Progenitor cell of endocrine pancreas (in vitro differentiated cells): ENCODE measurements around the gene MOB2. TPM values are rescaled to one million over a fixed set of nuclear protein-coding genes. Genes with fewer than 3 reads are reported as not detected.

Source experiments
- DNase-seq: peaks from one replicate; pipeline ENCODE4 v3.0.0; 2021; ENCODE audit warnings: low spot score; ENCODE audit not compliant: unreplicated experiment
- H3K27ac Mint-ChIP-seq: 2 replicates; pipeline ENCODE4 v1.8.0; 2021; ENCODE audit warnings: mild to moderate bottlenecking, moderate library complexity, mixed read lengths
- H3K27me3 Mint-ChIP-seq: 2 replicates; pipeline ENCODE4 v1.8.0; 2021; ENCODE audit warnings: mixed read lengths
- H3K36me3 Mint-ChIP-seq: 2 replicates; pipeline ENCODE4 v1.8.0; 2022; ENCODE audit warnings: mixed read lengths; ENCODE audit not compliant: insufficient read depth
- H3K4me1 Mint-ChIP-seq: 2 replicates; pipeline ENCODE4 v1.8.0; 2021; ENCODE audit warnings: low read depth, mixed read lengths
- H3K4me3 Mint-ChIP-seq: 2 replicates; pipeline ENCODE4 v1.8.0; 2021; ENCODE audit warnings: low read depth, mild to moderate bottlenecking, moderate library complexity, mixed read lengths
- H3K9me3 Mint-ChIP-seq: 2 replicates; pipeline ENCODE4 v1.8.0; 2021; ENCODE audit warnings: low read depth, mixed read lengths
- total RNA-seq: library from RNA; stranded (reverse); gene quantifications from 2 replicates; pipeline ENCODE4 v1.2.1, GENCODE V29; 2021
- TF ChIP-seq, protein P1 (sequence below): fragments of 200-600 bp; sonication (generic); IDR thresholded peaks from one replicate; pipeline ENCODE4 v1.5.0; 2021; ENCODE audit warnings: antibody characterized with exemption, mild to moderate bottlenecking; ENCODE audit not compliant: unreplicated experiment

MOB2 gene
- total RNA-seq, 1 donor from 2014 or later = 33.3 TPM

DNA sequence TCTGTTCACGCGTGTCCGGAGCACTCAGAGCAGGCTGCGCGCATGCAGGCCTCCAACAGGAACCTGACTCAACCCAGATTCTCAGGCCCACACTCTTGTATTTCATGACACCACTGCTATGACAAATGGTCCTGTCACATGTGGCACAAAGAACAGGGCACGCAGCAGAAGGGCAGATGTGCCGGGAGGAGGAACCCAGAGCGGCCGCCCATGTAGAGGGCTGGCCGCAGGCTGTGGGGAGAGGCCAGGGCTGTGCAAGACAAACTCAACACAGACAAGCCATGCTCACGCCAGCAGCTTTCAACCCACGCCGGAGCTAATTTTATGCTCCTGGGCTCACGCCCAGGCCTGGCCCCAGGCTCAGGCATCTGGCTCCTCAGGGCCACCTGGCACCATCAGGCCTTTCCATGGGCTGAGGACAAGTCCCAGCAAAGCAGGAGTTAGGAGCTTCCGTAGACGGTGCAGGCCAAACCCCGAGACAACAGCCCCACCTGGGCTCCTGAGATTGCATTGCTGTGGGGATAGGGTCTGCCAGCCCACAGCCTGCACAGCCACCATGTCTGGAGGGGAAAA is 45.5 kb upstream of the MOB2 start:
- Mint-ChIP-seq H3K9me3 (no peaks in the 10 kb centered on the region), H3K27ac (peak overlapping the region; percentile 84), H3K27me3 (no peaks in the 10 kb centered on the region), H3K4me3 (no peak overlapping the region), H3K36me3 (no peaks in the 10 kb centered on the region), H3K4me1 (no peaks in the 10 kb centered on the region)
- DNase-seq = no peak
- TF ChIP-seq, protein P1, sequence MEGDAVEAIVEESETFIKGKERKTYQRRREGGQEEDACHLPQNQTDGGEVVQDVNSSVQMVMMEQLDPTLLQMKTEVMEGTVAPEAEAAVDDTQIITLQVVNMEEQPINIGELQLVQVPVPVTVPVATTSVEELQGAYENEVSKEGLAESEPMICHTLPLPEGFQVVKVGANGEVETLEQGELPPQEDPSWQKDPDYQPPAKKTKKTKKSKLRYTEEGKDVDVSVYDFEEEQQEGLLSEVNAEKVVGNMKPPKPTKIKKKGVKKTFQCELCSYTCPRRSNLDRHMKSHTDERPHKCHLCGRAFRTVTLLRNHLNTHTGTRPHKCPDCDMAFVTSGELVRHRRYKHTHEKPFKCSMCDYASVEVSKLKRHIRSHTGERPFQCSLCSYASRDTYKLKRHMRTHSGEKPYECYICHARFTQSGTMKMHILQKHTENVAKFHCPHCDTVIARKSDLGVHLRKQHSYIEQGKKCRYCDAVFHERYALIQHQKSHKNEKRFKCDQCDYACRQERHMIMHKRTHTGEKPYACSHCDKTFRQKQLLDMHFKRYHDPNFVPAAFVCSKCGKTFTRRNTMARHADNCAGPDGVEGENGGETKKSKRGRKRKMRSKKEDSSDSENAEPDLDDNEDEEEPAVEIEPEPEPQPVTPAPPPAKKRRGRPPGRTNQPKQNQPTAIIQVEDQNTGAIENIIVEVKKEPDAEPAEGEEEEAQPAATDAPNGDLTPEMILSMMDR = no peak

DNA sequence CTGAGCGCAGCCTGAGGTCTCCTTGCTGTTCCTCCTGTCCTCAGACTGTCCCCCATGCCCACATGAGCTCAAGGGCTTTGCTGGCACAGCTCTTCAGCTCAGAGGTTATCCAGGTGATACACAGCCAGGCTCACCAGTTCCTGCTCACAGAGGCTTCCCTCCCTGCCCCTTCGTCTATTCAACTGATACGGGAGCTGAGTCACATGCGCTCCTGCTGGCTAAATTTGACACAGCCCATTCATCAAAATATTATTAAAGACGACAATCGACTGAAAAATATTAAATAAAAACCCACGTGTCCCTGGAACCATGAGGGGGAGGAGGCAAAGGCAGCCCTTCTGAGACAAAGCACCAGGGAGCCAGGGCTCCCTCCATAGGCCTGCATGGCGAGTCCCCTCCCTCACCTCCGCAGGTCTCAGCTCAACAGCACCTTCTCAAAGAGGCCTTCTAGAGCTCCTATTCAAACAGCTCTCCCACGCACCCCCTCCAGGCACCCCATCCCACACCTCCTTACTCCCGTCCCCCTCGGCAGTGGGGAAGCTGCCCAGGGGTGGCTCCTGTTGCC is 45.0 kb upstream of the MOB2 start:
- no peaks in the 10 kb centered on the region for H3K27me3 Mint-ChIP-seq
- DNase-seq = no peak

DNA sequence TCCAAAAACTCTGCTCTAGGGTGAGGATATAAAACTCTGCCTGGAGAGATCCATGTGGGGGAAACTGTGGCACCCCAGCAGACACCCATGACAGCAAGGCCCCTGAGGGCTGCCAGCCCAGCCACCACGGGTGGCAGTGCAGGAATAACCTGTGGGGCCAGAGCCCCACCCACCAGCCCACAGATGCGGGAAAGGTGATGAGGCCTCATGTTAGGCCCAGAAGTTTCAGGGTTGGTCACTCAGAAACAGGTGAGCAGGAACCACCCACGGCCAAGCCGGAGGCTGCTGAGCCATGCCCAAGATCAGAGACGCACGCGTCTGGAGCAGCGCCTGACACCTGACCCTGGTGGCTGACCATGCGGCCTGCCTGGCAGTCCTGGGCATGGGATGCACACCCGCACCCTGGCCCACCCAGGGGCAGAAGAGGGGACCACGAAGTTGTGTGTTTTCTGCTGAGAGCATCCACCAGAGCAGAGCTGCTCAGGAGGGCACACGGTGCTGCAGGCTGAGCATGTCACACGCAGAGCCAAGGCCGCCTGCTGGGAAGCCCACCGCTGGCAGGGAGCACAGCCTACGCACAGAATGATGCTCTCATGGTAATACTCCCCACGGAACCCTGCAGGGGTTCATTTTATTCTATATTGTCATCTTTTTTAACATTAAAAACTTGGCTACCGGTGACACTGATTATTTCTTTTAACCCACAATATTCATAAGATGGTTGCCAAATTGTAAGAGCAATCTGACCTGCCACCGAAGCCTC is 44.3 kb upstream of the MOB2 start:
- no peaks in the 10 kb centered on the region for H3K27me3 Mint-ChIP-seq
- H3K36me3 Mint-ChIP-seq = no peaks in the 10 kb centered on the region
- TF ChIP-seq, protein P1 = no peak
- H3K9me3 Mint-ChIP-seq = no peaks in the 10 kb centered on the region
- no peak for DNase-seq
- no peak overlapping the region for H3K4me3 Mint-ChIP-seq
- no peaks in the 10 kb centered on the region for H3K4me1 Mint-ChIP-seq
- H3K27ac Mint-ChIP-seq = no peak overlapping the region

More for the DNA sequence above, 45.0 kb upstream of the MOB2 start:
- H3K4me1 Mint-ChIP-seq = no peaks in the 10 kb centered on the region
- H3K27ac Mint-ChIP-seq = peak overlapping the region; percentile 84
- no peaks in the 10 kb centered on the region for H3K36me3 Mint-ChIP-seq
- no peaks in the 10 kb centered on the region for H3K9me3 Mint-ChIP-seq
- TF ChIP-seq, protein P1 = no peak
- H3K4me3 Mint-ChIP-seq = no peak overlapping the region

DNA sequence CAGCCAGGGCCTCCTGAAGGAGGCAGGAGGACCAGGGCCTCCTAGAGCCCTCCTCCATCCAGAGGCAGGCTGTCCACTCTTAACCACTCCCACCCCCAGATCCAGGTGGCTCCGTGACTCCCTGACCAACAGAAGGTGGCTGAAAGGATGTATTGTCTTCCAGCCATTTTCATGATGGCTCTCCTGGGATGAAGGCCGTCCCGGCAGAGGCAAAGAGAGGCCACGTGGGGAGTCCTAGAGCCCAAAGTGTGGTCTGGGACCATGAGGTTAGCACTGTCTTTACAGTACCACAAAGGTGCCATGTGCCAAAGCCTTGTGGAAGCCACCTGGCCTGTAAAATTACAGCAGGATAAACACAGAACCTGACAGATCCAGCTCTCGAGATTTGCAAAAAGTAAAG is 43.2 kb upstream of the MOB2 start:
- Mint-ChIP-seq H3K4me1 (no peaks in the 10 kb centered on the region), H3K4me3 (no peak overlapping the region), H3K27ac (no peak overlapping the region), H3K9me3 (no peaks in the 10 kb centered on the region), H3K27me3 (no peaks in the 10 kb centered on the region), H3K36me3 (no peaks in the 10 kb centered on the region)
- TF ChIP-seq, protein P1 = no peak
- DNase-seq = no peak

DNA sequence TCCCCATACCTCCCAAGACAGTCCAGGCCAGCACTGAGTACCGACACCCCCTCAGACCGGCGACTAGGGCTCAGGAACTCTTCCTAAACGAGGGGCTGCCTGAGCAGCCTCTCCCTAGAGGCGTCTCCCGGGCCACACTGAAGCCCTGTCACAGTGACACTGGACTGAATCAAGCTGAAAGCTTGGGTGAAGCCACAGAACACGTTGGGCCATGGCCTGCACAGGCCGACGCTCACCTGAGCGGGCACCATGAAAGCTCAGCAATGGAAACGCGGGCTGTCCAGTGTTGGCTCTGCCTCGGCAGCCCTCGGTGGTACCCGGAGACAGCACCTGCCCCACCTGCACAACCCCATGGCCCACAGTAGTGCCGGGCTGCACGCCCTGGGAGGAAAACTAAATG is 42.7 kb upstream of the MOB2 start:
- Mint-ChIP-seq H3K4me1 (no peaks in the 10 kb centered on the region), H3K36me3 (no peaks in the 10 kb centered on the region), H3K4me3 (no peak overlapping the region), H3K27ac (no peak overlapping the region), H3K27me3 (no peaks in the 10 kb centered on the region), H3K9me3 (no peaks in the 10 kb centered on the region)
- DNase-seq = no peak
- TF ChIP-seq, protein P1 = no peak
